K562 (cell line): ENCODE measurements around the gene NUCB2. TPM values are rescaled to one million over a fixed set of nuclear protein-coding genes. Genes with fewer than 3 reads are reported as not detected.

ENCODE experiments used
- ATAC-seq: fragments of 200-7000 bp; cut with Tn5 transposase; 3 replicates; pipeline ENCODE4 v1.9.1; 2020; ENCODE audit warnings: moderate library complexity
- BruUV-seq: library from RNA; stranded (reverse); fragments of 400-500 nt; replicated peaks from 2 replicates; lab custom pipeline; 2021; lab: Mats Ljungman, UMichigan
- CTCF ChIA-PET: fragments of 300-600 bp; formaldehyde crosslinking; extraction: SDS; loops from one replicate; lab custom pipeline; 2021; ENCODE audit warnings: low intra/inter-chr PET ratio; lab: Yijun Ruan, JAX
- POLR2A ChIA-PET: fragments of 300-600, 350-650 bp; sonication (Branson Sonifier 250); formaldehyde crosslinking; extraction: SDS; loops from one replicate; lab custom pipeline; 2021; ENCODE audit warnings: antibody characterized with exemption, inconsistent platforms; lab: Yijun Ruan, JAX
- DNase-seq, 4 experiments: peaks; one replicate each; pipeline versions ENCODE4 v3.0.0 to v3.0.0-alpha.2; 2011 to 2018; ENCODE audit warnings: low spot score in 3 of 4, mixed read lengths in 3 of 4; ENCODE audit errors: extremely low read depth in 1 of 4
- FAIRE-seq: peaks from 2 replicates; lab custom pipeline; 2011; peaks lifted over from hg19 to GRCh38; lab: Jason Lieb, UNC
- H2AFZ ChIP-seq: 2 replicates; pipeline ENCODE4 v1.6.0; 2011; ENCODE audit warnings: low read depth, low read length, control low read depth, inconsistent platforms
- H3K27ac ChIP-seq: fragments of 200-600 bp; 3 replicates; pipeline ENCODE4 v1.8.0; 2011; ENCODE audit warnings: low read depth, mild to moderate bottlenecking, control low read depth, inconsistent platforms, low read length, moderate library complexity, mixed read lengths; ENCODE audit errors: extremely low read depth
- H3K27me3 ChIP-seq, 2 experiments: fragments of 300-600 bp in 1 of 2; 2 replicates in 1 of 2; 3 replicates in 1 of 2; pipeline versions ENCODE4 v1.6.0 to v1.8.0; 2011; ENCODE audit warnings: inconsistent platforms in 2 of 2, low read length in 2 of 2, mild to moderate bottlenecking in 1 of 2, mixed read lengths in 1 of 2, moderate library complexity in 1 of 2; ENCODE audit not compliant: control insufficient read depth in 2 of 2, insufficient read depth in 2 of 2
- H3K36me3 ChIP-seq: fragments of 300-600 bp; 3 replicates; pipeline ENCODE4 v1.8.0; 2011; ENCODE audit warnings: mild to moderate bottlenecking, low read length, inconsistent platforms; ENCODE audit not compliant: control insufficient read depth, insufficient read depth
- H3K4me1 ChIP-seq, 2 experiments: fragments of 200-600 bp in 1 of 2; replicated peaks in 1 of 2; 2 replicates in 1 of 2; 3 replicates in 1 of 2; pipeline versions ENCODE4 v1.5.1 to v1.8.0; 2011; ENCODE audit warnings: inconsistent platforms in 2 of 2, low read length in 2 of 2, mild to moderate bottlenecking in 1 of 2, mixed read lengths in 1 of 2, moderate library complexity in 1 of 2; ENCODE audit not compliant: control insufficient read depth in 2 of 2, insufficient read depth in 2 of 2
- H3K4me2 ChIP-seq: 2 replicates; pipeline ENCODE4 v1.6.1; 2011; ENCODE audit warnings: low read length, control low read depth, inconsistent platforms, mixed read lengths; ENCODE audit not compliant: insufficient read depth
- H3K4me3 ChIP-seq: fragments of 200-600 bp; sonication (generic), shearing (Covaris generic); 2 replicates; pipeline ENCODE4 v1.5.1; 2016; ENCODE audit warnings: control low read depth, inconsistent platforms
- H3K79me2 ChIP-seq: fragments of 200-600 bp; 3 replicates; pipeline ENCODE4 v1.8.0; 2011; ENCODE audit warnings: low read length, inconsistent platforms; ENCODE audit not compliant: control insufficient read depth, insufficient read depth
- H3K9ac ChIP-seq, 2 experiments: 2 replicates each; pipeline versions ENCODE4 v1.6.0 to v1.6.1; 2011; ENCODE audit warnings: low read depth in 2 of 2, low read length in 2 of 2, control low read depth in 1 of 2, inconsistent platforms in 1 of 2, mild to moderate bottlenecking in 1 of 2, mixed read lengths in 1 of 2; ENCODE audit not compliant: insufficient read depth in 1 of 2
- H3K9me1 ChIP-seq: one replicate; pipeline ENCODE4 v1.6.0; 2011; ENCODE audit warnings: inconsistent platforms, mild to moderate bottlenecking, low read length, moderate library complexity; ENCODE audit not compliant: control insufficient read depth, insufficient read depth
- H3K9me3 ChIP-seq: replicated peaks from 2 replicates; pipeline ENCODE4 v1.5.1; 2011; ENCODE audit warnings: low read depth, low read length, inconsistent platforms; ENCODE audit not compliant: control insufficient read depth, insufficient read depth
- H4K20me1 ChIP-seq: replicated peaks from 2 replicates; pipeline ENCODE4 v1.6.1; 2011; ENCODE audit warnings: low read length, inconsistent platforms, mixed read lengths; ENCODE audit not compliant: control insufficient read depth, insufficient read depth
- ZSCAN32 ChIP-seq: fragments of 450-650 bp; formaldehyde crosslinking; IDR thresholded peaks from 2 replicates; pipeline ENCODE4 v1.4.0; 2020; ENCODE audit warnings: mild to moderate bottlenecking, moderate library complexity
- WGBS: fragments of 100-300 bp; shearing (Covaris generic); methylation state at CpG from one replicate; pipeline ENCODE4 v1.1.6; 2016; ENCODE audit warnings: low coverage, mixed read lengths; ENCODE audit not compliant: insufficient coverage; ENCODE audit errors: missing lambda C conversion rate; 5-methylcytosine and 5-hydroxymethylcytosine counted together
- in situ Hi-C: fragments of 300-500 bp; cut with MboI; formaldehyde crosslinking; loops from 4 replicates; pipeline ENCODE4 v1.15.0; 2018; ENCODE audit warnings: inconsistent platforms, mixed read lengths
- intact Hi-C: fragments of 100-400 bp; cut with micrococcal nuclease; formaldehyde crosslinking; loops from 2 replicates; pipeline ENCODE4 v1.14.2; 2022
- polyA plus RNA-seq, 8 experiments: library from polyadenylated mRNA; depleted of rRNA in 4 of 8; stranded (reverse) in 5 of 8; unstranded in 3 of 8; fragments of >200 nt; fragmentation: Nextera tagmentation in 2 of 8; fragmentation: Illumina TruSeq in 1 of 8; extraction: Ambion mirVana in 2 of 8; extraction: Trizol in 1 of 8; gene quantifications; 2 replicates each; pipeline versions ENCODE4 v1.2.1 to v1.2.3, GENCODE V29; 2011 to 2014; ENCODE audit warnings: inconsistent platforms in 1 of 8, missing spikeins in 1 of 8
- total RNA-seq, 7 experiments: library from RNA; depleted of rRNA in 6 of 7; stranded (reverse); fragments of >200 nt in 6 of 7; fragmentation: Illumina TruSeq in 2 of 7; extraction: Trizol in 2 of 7; gene quantifications; 2 replicates each; pipeline versions ENCODE4 v1.2.1 to v1.2.3, GENCODE V29; 2011 to 2021; ENCODE audit warnings: low replicate concordance in 1 of 7
- TF ChIP-seq, protein P1 (sequence below), 2 experiments: fragments of 200-800 bp in 1 of 2; sonication (Bioruptor generic) in 1 of 2; sonication (generic) in 1 of 2; formaldehyde crosslinking in 1 of 2; IDR thresholded peaks in 1 of 2; conservative IDR thresholded peaks in 1 of 2; 2 replicates each; pipeline versions ENCODE4 v1.5.0 to v1.6.1; 2016 to 2020; ENCODE audit warnings: missing compliant biosample characterization in 1 of 2, missing genetic modification characterization in 1 of 2, missing genetic modification reagents in 1 of 2
- TF ChIP-seq, protein P2 (sequence below): fragments of 450-650 bp; IDR thresholded peaks from 2 replicates; pipeline ENCODE4 v1.6.1; 2018; ENCODE audit not compliant: partially characterized antibody
- TF ChIP-seq, protein P3 (sequence below): sonication (generic); formaldehyde crosslinking; IDR thresholded peaks from 2 replicates; pipeline ENCODE4 v1.8.0; 2022; ENCODE audit warnings: mild to moderate bottlenecking, missing genetic modification reagents, borderline replicate concordance
- TF ChIP-seq, protein P4 (sequence below): fragments of 450-650 bp; IDR thresholded peaks from 2 replicates; pipeline ENCODE4 v1.6.1; 2017; ENCODE audit warnings: antibody characterized with exemption, mild to moderate bottlenecking

The NUCB2 gene
- total and polyA plus RNA-seq, 9 of the 15 experiments (the other 6 are each of a cell fraction or from before 2014, with no cell fraction given): 54.0 to 108 (median 84.6) TPM

DNA sequence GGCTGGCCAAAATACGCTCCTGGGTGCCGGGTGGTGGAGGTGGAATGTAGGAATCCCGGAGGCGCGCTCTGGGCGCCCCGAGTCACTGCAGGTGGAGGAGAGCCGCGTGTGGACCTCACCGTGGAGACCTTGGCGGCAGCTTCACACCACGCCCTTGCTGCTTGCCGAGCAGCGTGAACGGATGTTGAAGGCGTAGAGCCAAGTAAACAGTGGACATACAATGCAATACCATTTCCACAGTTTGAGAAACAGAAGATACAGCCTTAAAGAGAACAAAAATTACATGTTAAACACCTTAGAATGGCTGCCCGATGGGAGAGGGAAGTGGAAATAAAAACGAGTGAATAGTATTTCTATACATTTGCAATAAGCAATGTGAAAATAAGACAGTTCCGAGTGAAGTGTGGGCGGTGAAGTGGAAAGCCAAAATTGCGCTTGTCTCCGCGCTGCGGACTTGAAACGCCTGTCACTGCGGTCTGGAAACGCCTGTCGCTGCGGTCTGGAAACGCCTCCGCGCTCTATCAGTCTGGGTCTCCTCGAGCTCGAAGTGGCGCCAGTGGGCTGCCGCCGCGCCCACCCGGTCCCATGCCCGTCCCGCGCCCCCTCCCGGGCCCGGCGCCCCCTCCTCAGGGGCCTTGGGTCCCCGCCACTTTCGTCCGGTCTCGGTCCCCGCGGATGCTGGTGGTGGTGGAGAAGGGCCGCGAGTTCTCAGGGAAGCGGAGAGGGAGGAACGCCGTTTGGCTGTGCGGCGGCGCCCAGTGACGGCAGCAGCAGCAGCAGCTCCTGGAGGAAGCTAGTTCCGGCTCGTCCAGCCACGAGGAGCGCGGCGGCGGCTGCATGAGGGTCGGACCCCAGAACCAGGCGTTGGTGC lies 76.6 kb downstream of the NUCB2 start:
- DNase-seq (peak; percentile 58 to 89 (median 66)), ATAC-seq (peak; percentile 80), FAIRE-seq (peak; percentile 80)
- Histone ChIP-seq H3K27me3 (no peaks in the 10 kb centered on the region), H3K9ac (peak overlapping the region; percentile 79 to 92), H3K4me2 (peak overlapping the region; percentile 83), H3K4me3 (peak overlapping the region; percentile 63), H4K20me1 (no peaks in the 10 kb centered on the region), H3K9me3 (peaks cover 2% of the 10 kb centered on the region; the same call in 1 of the 2 replicates), H3K9me1 (no peaks in the 10 kb centered on the region), H3K79me2 (peaks cover 54% of the 10 kb centered on the region), H3K36me3 (peaks cover 26% of the 10 kb centered on the region; the same call in 2 of the 3 replicates), H2AFZ (peak overlapping the region; percentile 88), H3K4me1 (peaks cover 7 to 25% of the 10 kb centered on the region in 2 experiments; a peak in 4 of 5 replicates), H3K27ac (peak overlapping the region; percentile 74)
- POLR2A ChIA-PET: interaction anchor here (0.6 to 1.6 kb wide), 9 partner anchors 8 to 277 kb away, joined by 3 to 5 read pairs (median 4); no protein-coding TSS in a partner anchor
- in situ Hi-C loops: no loop called here
- CTCF ChIA-PET: no interaction called here
- under 1% methylated on average over 55 of the region's 69 CpGs for WGBS
- intact Hi-C loops: loop anchor here (2.0 kb wide), 2 partner anchors 76 to 122 kb away; partner anchors contain the start of gene NUCB2
- TSS peak; percentile 90 for BruUV-seq
- TF ChIP-seq ZSCAN32: no peak
- TF ChIP-seq, protein P1, sequence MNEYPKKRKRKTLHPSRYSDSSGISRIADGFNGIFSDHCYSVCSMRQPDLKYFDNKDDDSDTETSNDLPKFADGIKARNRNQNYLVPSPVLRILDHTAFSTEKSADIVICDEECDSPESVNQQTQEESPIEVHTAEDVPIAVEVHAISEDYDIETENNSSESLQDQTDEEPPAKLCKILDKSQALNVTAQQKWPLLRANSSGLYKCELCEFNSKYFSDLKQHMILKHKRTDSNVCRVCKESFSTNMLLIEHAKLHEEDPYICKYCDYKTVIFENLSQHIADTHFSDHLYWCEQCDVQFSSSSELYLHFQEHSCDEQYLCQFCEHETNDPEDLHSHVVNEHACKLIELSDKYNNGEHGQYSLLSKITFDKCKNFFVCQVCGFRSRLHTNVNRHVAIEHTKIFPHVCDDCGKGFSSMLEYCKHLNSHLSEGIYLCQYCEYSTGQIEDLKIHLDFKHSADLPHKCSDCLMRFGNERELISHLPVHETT (CRISPR knock-in tag; conservative IDR thresholded peaks at IDR 0.05 in 1 of 2, IDR thresholded peaks at IDR 0.05 in 1 of 2): 0 out of 4 replicates have a peak, but pooled peaks of 1 of the 2 experiments have one; percentile 15
- TF ChIP-seq, protein P2, sequence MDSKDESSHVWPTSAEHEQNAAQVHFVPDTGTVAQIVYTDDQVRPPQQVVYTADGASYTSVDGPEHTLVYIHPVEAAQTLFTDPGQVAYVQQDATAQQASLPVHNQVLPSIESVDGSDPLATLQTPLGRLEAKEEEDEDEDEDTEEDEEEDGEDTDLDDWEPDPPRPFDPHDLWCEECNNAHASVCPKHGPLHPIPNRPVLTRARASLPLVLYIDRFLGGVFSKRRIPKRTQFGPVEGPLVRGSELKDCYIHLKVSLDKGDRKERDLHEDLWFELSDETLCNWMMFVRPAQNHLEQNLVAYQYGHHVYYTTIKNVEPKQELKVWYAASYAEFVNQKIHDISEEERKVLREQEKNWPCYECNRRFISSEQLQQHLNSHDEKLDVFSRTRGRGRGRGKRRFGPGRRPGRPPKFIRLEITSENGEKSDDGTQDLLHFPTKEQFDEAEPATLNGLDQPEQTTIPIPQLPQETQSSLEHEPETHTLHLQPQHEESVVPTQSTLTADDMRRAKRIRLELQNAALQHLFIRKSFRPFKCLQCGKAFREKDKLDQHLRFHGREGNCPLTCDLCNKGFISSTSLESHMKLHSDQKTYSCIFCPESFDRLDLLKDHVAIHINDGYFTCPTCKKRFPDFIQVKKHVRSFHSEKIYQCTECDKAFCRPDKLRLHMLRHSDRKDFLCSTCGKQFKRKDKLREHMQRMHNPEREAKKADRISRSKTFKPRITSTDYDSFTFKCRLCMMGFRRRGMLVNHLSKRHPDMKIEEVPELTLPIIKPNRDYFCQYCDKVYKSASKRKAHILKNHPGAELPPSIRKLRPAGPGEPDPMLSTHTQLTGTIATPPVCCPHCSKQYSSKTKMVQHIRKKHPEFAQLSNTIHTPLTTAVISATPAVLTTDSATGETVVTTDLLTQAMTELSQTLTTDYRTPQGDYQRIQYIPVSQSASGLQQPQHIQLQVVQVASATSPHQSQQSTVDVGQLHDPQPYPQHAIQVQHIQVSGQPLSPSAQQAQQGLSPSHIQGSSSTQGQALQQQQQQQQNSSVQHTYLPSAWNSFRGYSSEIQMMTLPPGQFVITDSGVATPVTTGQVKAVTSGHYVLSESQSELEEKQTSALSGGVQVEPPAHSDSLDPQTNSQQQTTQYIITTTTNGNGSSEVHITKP: no peak
- TF ChIP-seq, protein P3, sequence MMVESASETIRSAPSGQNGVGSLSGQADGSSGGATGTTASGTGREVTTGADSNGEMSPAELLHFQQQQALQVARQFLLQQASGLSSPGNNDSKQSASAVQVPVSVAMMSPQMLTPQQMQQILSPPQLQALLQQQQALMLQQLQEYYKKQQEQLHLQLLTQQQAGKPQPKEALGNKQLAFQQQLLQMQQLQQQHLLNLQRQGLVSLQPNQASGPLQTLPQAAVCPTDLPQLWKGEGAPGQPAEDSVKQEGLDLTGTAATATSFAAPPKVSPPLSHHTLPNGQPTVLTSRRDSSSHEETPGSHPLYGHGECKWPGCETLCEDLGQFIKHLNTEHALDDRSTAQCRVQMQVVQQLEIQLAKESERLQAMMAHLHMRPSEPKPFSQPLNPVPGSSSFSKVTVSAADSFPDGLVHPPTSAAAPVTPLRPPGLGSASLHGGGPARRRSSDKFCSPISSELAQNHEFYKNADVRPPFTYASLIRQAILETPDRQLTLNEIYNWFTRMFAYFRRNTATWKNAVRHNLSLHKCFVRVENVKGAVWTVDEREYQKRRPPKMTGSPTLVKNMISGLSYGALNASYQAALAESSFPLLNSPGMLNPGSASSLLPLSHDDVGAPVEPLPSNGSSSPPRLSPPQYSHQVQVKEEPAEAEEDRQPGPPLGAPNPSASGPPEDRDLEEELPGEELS (CRISPR knock-in tag): 0 out of 2 replicates have a peak, but pooled peaks have one; percentile 66
- TF ChIP-seq, protein P4, sequence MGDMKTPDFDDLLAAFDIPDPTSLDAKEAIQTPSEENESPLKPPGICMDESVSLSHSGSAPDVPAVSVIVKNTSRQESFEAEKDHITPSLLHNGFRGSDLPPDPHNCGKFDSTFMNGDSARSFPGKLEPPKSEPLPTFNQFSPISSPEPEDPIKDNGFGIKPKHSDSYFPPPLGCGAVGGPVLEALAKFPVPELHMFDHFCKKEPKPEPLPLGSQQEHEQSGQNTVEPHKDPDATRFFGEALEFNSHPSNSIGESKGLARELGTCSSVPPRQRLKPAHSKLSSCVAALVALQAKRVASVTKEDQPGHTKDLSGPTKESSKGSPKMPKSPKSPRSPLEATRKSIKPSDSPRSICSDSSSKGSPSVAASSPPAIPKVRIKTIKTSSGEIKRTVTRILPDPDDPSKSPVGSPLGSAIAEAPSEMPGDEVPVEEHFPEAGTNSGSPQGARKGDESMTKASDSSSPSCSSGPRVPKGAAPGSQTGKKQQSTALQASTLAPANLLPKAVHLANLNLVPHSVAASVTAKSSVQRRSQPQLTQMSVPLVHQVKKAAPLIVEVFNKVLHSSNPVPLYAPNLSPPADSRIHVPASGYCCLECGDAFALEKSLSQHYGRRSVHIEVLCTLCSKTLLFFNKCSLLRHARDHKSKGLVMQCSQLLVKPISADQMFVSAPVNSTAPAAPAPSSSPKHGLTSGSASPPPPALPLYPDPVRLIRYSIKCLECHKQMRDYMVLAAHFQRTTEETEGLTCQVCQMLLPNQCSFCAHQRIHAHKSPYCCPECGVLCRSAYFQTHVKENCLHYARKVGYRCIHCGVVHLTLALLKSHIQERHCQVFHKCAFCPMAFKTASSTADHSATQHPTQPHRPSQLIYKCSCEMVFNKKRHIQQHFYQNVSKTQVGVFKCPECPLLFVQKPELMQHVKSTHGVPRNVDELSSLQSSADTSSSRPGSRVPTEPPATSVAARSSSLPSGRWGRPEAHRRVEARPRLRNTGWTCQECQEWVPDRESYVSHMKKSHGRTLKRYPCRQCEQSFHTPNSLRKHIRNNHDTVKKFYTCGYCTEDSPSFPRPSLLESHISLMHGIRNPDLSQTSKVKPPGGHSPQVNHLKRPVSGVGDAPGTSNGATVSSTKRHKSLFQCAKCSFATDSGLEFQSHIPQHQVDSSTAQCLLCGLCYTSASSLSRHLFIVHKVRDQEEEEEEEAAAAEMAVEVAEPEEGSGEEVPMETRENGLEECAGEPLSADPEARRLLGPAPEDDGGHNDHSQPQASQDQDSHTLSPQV: peak; percentile 45; the same call in 1 of the 2 replicates
